Astrocyte of the spinal cord (primary cell): ENCODE results near the gene BRPF1.
"Not testable (repeated sequence)": the region's sequence is repeated elsewhere in the genome, so short reads cannot be mapped to it uniquely, and the experiment has no call there.

Experiments used
- DNase-seq: peaks from one replicate; pipeline ENCODE4 v3.0.0; 2011; ENCODE audit warnings: low read depth, low spot score
- H3K4me3 ChIP-seq: 2 replicates; pipeline ENCODE4 v1.5.1; 2011; ENCODE audit warnings: low read depth, mild to moderate bottlenecking, low read length, moderate library complexity
- CTCF ChIP-seq: IDR thresholded peaks from 2 replicates; pipeline ENCODE4 v1.5.1; 2012; ENCODE audit warnings: low read depth, mild to moderate bottlenecking, low read length, inconsistent platforms
- in situ Hi-C: cut with HindIII; loops from 2 replicates; pipeline ENCODE4 v1.10.0; 2017; ENCODE audit warnings: low sequenced_read_pairs

Gene BRPF1

GRCh38 chr3:9769012-9769411 is 37.5 kb downstream of the BRPF1 start:
- H3K4me3 ChIP-seq = peak overlapping the region; percentile 62
- in situ Hi-C loops = no loop called here
- no peak for DNase-seq
- no peak for TF ChIP-seq CTCF

GRCh38 chr3:9769426-9770275 is 38.1 kb downstream of the BRPF1 start, which contains the start of gene CAMK1:
Gene CAMK1 (minus strand): TSS chr3:9769947. CDS start chr3:9767749, 2,198 bp downstream.
- peak within 1 kb of the TSS; percentile 62 for H3K4me3 ChIP-seq
- in situ Hi-C loops = no loop called here

GRCh38 chr3:9770276-9770812 is 38.8 kb downstream of the BRPF1 start:
- H3K4me3 ChIP-seq = peak overlapping the region; percentile 62
- in situ Hi-C loops = no loop called here
- no peak for DNase-seq
- no peak for TF ChIP-seq CTCF

More at GRCh38 chr3:9769426-9770275, 38.1 kb downstream of the BRPF1 start, which contains the start of gene CAMK1:
- TF ChIP-seq CTCF = no peak
- peak; percentile 71 for DNase-seq

- in situ Hi-C loops, H3K4me3 ChIP-seq, DNase-seq: not testable (repeated sequence)
Measured at GRCh38 chr3:9771007-9771406, 39.5 kb downstream of the BRPF1 start.

- no peak overlapping the region for H3K4me3 ChIP-seq
- no peak for DNase-seq
- in situ Hi-C loops = no loop called here
- TF ChIP-seq CTCF = no peak
Measured at GRCh38 chr3:9776896-9777693, 45.6 kb downstream of the BRPF1 start.

- in situ Hi-C loops = no loop called here
- no peak for DNase-seq
- no peak overlapping the region for H3K4me3 ChIP-seq
- no peak for TF ChIP-seq CTCF
Measured at GRCh38 chr3:9777694-9778021, 46.1 kb downstream of the BRPF1 start.
